Measurements from ENCODE around the gene TNFAIP8L1.

DNA sequence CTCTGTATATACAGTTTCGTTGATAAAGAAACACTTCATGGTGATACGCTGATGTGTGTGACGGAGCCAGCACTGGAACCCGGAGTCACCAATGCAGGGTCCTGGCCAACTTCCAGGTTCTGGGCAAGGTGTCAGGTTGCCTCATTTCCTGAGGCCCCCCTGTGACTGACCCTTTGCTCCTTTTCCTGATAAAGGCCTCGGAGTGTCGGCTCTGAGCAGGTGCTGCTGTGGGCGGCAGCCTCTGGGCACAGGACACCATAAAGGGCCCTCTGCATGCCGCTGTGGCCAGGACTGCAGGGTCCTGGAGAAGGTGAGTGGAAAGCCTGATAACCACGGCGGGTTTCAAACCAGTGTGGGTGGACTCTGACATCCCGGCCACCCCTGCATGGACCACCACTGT, 48.1 kb downstream of the TNFAIP8L1 start:
- TF ChIP-seq EZH2 (IDR thresholded peaks at IDR 0.05) (no peak), POLR2AphosphoS5 (IDR thresholded peaks at IDR 0.05; ENCODE audit: borderline replicate concordance, low read depth, low read length) (no peak), FOXP2 (optimal IDR thresholded peaks at IDR 0.05; ENCODE audit: control extremely low read depth, extremely low read length, insufficient read depth) (no peak)
